Measurements from ENCODE around the gene SH3BP5. TPM values are rescaled to one million over a fixed set of nuclear protein-coding genes. Genes with fewer than 3 reads are reported as not detected.
"Not testable (repeated sequence)": the region's sequence is repeated elsewhere in the genome, so short reads cannot be mapped to it uniquely, and the experiment has no call there.

The SH3BP5 gene
- total RNA-seq, 1 experiment from 2014 or later, result 13.9 TPM

- DNase-seq (ENCODE audit: low read depth, low spot score) (no peak), ATAC-seq (no peak)
- no peaks in the 10 kb centered on the region for H4K20me1 ChIP-seq (ENCODE audit: insufficient read depth)
- no peak overlapping the region for H3K4me3 ChIP-seq (replicated peaks in 1 of 2; ENCODE audit: low read depth in 1 of 2, low read length in 2 of 2)
- no peaks in the 10 kb centered on the region for H3K9me2 ChIP-seq (ENCODE audit: insufficient read depth)
- no TSS peak for BruUV-seq (replicated peaks)
- RAD21 ChIA-PET (ENCODE audit: low non-redundant PET in 1 of 2, low total read pairs in 2 of 2, uncharacterized antibody in 2 of 2, unreplicated experiment in 2 of 2), result no interaction called here
- POLR2A ChIA-PET, result no interaction called here
- H3K9me3 ChIP-seq (ENCODE audit: control insufficient read depth in 1 of 2, insufficient read depth in 1 of 2, low read depth in 1 of 2, low read length in 2 of 2), result no peaks in the 10 kb centered on the region
- CTCF ChIA-PET, result no interaction called here
- TF ChIP-seq, protein P1, sequence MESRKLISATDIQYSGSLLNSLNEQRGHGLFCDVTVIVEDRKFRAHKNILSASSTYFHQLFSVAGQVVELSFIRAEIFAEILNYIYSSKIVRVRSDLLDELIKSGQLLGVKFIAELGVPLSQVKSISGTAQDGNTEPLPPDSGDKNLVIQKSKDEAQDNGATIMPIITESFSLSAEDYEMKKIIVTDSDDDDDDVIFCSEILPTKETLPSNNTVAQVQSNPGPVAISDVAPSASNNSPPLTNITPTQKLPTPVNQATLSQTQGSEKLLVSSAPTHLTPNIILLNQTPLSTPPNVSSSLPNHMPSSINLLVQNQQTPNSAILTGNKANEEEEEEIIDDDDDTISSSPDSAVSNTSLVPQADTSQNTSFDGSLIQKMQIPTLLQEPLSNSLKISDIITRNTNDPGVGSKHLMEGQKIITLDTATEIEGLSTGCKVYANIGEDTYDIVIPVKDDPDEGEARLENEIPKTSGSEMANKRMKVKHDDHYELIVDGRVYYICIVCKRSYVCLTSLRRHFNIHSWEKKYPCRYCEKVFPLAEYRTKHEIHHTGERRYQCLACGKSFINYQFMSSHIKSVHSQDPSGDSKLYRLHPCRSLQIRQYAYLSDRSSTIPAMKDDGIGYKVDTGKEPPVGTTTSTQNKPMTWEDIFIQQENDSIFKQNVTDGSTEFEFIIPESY (IDR thresholded peaks at IDR 0.05; ENCODE audit: extremely low read depth, insufficient replicate concordance, low read length), result no peak
- H3K4me2 ChIP-seq (ENCODE audit: low read length), result peak overlapping the region; percentile 13; the same call in 1 of the 2 replicates
- no peaks in the 10 kb centered on the region for H3K36me3 ChIP-seq (ENCODE audit: control insufficient read depth in 1 of 2, insufficient read depth in 2 of 2, low read length in 2 of 2)
- H3K4me1 ChIP-seq (ENCODE audit: control insufficient read depth in 1 of 2, insufficient read depth in 2 of 2, low read length in 2 of 2), result peaks cover 6 to 21% of the 10 kb centered on the region in 2 experiments
- no peaks in the 10 kb centered on the region for H3K27me3 ChIP-seq (ENCODE audit: insufficient read depth, low read length)
- no peak overlapping the region for H3K9ac ChIP-seq (ENCODE audit: low read length)
- no peaks in the 10 kb centered on the region for H3K79me2 ChIP-seq (ENCODE audit: insufficient read depth, low read length)
- no peak overlapping the region for H3K27ac ChIP-seq (ENCODE audit: low read depth, low read length)
- H2AFZ ChIP-seq (ENCODE audit: low read depth, low read length, poor library complexity, severe bottlenecking), result peak overlapping the region; percentile 15
- intact Hi-C loops (cut with micrococcal nuclease), result no loop called here
Observed at GRCh38 chr3:15367059-15367458, 34.7 kb upstream of the SH3BP5 start.

- POLR2A ChIA-PET; BruUV-seq (replicated peaks); H4K20me1 ChIP-seq (ENCODE audit: insufficient read depth); H3K9me2 ChIP-seq (ENCODE audit: insufficient read depth); H3K4me2 ChIP-seq (ENCODE audit: low read length); CTCF ChIA-PET; DNase-seq (ENCODE audit: low read depth, low spot score); H3K27me3 ChIP-seq (ENCODE audit: insufficient read depth, low read length); H3K9me3 ChIP-seq (ENCODE audit: control insufficient read depth in 1 of 2, insufficient read depth in 1 of 2, low read depth in 1 of 2, low read length in 2 of 2); H2AFZ ChIP-seq (ENCODE audit: low read depth, low read length, poor library complexity, severe bottlenecking); H3K79me2 ChIP-seq (ENCODE audit: insufficient read depth, low read length); H3K36me3 ChIP-seq (ENCODE audit: control insufficient read depth in 1 of 2, insufficient read depth in 2 of 2, low read length in 2 of 2); RAD21 ChIA-PET (ENCODE audit: low non-redundant PET in 1 of 2, low total read pairs in 2 of 2, uncharacterized antibody in 2 of 2, unreplicated experiment in 2 of 2); H3K9ac ChIP-seq (ENCODE audit: low read length); intact Hi-C loops (cut with micrococcal nuclease); H3K27ac ChIP-seq (ENCODE audit: low read depth, low read length); ATAC-seq; H3K4me3 ChIP-seq (replicated peaks in 1 of 2; ENCODE audit: low read depth in 1 of 2, low read length in 2 of 2): not testable (repeated sequence)
- peaks cover 14 to 44% of the 10 kb centered on the region in 2 experiments for H3K4me1 ChIP-seq (ENCODE audit: control insufficient read depth in 1 of 2, insufficient read depth in 2 of 2, low read length in 2 of 2)
Observed at GRCh38 chr3:15364078-15364477, 31.7 kb upstream of the SH3BP5 start.
